ENCODE results near the gene TMPRSS9.

DNA sequence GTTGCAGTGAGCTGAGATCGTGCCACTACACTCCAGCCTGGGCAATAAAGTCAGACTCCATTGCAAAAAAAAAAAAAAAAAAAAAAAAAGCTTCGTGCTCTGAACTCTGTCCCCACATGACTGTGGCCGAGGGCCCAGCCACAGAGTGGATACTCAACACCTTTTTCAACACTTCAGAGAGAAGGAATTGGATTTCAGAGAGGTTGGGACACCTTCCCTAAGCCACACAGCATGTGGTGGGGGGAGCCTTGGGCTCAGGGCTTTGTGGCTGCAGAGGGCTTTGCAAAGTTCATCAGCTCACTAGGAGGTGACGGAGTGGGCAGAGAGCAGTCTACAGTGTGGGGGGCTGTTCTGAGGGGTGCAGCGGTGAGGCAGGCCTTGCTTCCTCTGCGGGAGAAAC, 41.1 kb upstream of the TMPRSS9 start:
- no peak for TF ChIP-seq CTCF (conservative IDR thresholded peaks at IDR 0.05 in 1 of 2, IDR thresholded peaks at IDR 0.05 in 1 of 2; ENCODE audit: extremely low read depth in 1 of 2, insufficient read depth in 1 of 2, low read depth in 1 of 2, low read length in 2 of 2)
- TF ChIP-seq EZH2 (IDR thresholded peaks at IDR 0.05; ENCODE audit: borderline replicate concordance, low read length), result no peak
